ENCODE measurements around the gene EPHB6. TPM values are rescaled to one million over a fixed set of nuclear protein-coding genes. Genes with fewer than 3 reads are reported as not detected.

Gene EPHB6
- polyA plus RNA-seq, 1 experiment, result 0.51 TPM

DNA sequence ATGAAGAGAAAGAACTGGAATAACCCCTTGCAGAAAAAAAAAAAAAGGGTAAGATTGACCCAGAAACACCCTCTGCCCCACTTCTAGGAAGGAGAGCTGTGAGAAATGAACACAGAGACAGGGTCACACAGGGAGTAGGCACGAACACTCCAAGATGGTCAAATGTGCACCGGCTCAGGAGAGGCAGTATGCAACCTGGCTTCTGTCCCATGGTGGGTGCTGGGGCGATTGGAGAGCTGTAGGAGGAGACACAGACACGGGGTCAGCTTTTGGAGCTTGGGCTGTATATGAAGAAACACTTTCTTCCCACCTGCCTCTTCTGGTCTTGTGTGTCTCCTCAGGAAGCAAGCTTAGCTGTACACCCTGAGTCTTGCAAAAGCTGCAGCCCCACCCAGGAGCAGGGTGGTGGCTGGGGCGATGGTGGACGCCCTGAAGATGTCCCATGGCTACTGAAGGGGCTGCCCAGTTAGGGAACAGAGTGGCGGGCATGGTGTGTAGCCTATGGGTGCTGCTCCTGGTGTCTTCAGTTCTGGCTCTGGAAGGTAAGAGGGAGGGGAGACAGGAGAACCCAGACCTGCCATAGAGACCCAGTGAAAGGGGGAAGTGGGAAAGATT is 8.0 kb downstream of the EPHB6 start:
- peaks cover 22% of the 10 kb centered on the region; the same call in 1 of the 2 replicates for H3K9me3 ChIP-seq (ENCODE audit: control insufficient read depth, insufficient read depth, low read length)
- TF ChIP-seq, protein P1, sequence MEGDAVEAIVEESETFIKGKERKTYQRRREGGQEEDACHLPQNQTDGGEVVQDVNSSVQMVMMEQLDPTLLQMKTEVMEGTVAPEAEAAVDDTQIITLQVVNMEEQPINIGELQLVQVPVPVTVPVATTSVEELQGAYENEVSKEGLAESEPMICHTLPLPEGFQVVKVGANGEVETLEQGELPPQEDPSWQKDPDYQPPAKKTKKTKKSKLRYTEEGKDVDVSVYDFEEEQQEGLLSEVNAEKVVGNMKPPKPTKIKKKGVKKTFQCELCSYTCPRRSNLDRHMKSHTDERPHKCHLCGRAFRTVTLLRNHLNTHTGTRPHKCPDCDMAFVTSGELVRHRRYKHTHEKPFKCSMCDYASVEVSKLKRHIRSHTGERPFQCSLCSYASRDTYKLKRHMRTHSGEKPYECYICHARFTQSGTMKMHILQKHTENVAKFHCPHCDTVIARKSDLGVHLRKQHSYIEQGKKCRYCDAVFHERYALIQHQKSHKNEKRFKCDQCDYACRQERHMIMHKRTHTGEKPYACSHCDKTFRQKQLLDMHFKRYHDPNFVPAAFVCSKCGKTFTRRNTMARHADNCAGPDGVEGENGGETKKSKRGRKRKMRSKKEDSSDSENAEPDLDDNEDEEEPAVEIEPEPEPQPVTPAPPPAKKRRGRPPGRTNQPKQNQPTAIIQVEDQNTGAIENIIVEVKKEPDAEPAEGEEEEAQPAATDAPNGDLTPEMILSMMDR (IDR thresholded peaks at IDR 0.05; ENCODE audit: low read depth, low read length), result no peak
- CTCF ChIA-PET, result no interaction called here
- H3K4me3 ChIP-seq (ENCODE audit: low read depth, low read length), result no peak overlapping the region
- no peak overlapping the region for H3K27ac ChIP-seq (ENCODE audit: low read depth, low read length)
- H3K27me3 ChIP-seq (ENCODE audit: control insufficient read depth, insufficient read depth, low read length), result no peaks in the 10 kb centered on the region
- POLR2A ChIA-PET, result no interaction called here
- no peak for DNase-seq (ENCODE audit: low read depth, low spot score)

DNA sequence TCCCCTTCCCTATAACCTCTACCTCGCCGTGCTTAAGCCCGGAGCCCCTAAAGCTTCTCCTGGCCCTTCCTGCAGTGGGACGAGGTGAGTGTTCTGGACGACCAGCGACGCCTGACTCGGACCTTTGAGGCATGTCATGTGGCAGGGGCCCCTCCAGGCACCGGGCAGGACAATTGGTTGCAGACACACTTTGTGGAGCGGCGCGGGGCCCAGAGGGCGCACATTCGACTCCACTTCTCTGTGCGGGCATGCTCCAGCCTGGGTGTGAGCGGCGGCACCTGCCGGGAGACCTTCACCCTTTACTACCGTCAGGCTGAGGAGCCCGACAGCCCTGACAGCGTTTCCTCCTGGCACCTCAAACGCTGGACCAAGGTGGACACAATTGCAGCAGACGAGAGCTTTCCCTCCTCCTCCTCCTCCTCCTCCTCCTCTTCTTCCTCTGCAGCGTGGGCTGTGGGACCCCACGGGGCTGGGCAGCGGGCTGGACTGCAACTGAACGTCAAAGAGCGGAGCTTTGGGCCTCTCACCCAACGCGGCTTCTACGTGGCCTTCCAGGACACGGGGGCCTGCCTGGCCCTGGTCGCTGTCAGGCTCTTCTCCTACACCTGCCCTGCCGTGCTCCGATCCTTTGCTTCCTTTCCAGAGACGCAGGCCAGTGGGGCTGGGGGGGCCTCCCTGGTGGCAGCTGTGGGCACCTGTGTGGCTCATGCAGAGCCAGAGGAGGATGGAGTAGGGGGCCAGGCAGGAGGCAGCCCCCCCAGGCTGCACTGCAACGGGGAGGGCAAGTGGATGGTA is 9.2 kb downstream of the EPHB6 start:
- POLR2A ChIA-PET, result no interaction called here
- DNase-seq (ENCODE audit: low read depth, low spot score), result no peak
- CTCF ChIA-PET, result interaction anchor here (0.9 kb wide), 1 partner anchor 9 kb away, joined by 3 read pairs; the partner anchor contains the start of gene EPHB6
- Histone ChIP-seq H3K4me3 (ENCODE audit: low read depth, low read length) (no peak overlapping the region), H3K27ac (ENCODE audit: low read depth, low read length) (no peak overlapping the region), H3K27me3 (ENCODE audit: control insufficient read depth, insufficient read depth, low read length) (no peaks in the 10 kb centered on the region), H3K9me3 (ENCODE audit: control insufficient read depth, insufficient read depth, low read length) (peaks cover 27% of the 10 kb centered on the region; the same call in 1 of the 2 replicates)
- TF ChIP-seq, protein P1 (IDR thresholded peaks at IDR 0.05; ENCODE audit: low read depth, low read length), result no peak

DNA sequence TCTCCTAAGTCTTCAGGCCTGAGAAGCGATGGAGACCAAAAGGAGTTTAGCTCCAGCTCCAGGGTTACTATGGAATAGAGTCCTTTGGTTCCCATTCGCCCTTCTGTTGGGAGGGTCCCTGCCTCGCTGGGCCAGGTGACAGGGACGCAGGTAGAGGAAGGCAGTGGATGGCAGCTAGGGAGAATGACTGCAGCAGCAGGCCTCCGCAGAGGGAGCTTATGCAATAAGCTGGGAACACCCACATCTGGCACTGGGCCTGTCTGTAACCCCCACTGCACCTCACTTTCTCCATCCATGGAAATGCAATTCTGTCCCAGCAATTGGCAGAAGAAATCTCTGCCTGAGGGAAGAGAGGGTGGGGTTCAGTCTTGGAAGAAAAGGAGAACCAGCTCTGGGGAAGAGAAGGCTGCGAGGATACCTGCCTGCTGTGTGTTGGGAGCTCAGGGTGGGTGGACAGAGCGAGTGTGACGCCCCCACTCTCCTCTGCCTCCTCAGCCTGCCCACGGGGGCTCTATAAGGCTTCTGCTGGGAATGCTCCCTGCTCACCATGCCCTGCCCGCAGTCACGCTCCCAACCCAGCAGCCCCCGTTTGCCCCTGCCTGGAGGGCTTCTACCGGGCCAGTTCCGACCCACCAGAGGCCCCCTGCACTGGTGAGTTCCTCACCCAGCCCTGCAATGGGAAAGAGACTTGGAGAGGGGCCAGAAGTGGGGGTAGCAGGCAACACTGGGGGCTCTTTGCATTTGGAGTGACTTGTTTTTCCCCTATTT is 10.3 kb downstream of the EPHB6 start:
- TF ChIP-seq, protein P1 (IDR thresholded peaks at IDR 0.05; ENCODE audit: low read depth, low read length), result no peak
- H3K4me3 ChIP-seq (ENCODE audit: low read depth, low read length), result no peak overlapping the region
- POLR2A ChIA-PET, result no interaction called here
- H3K27ac ChIP-seq (ENCODE audit: low read depth, low read length), result no peak overlapping the region
- peaks cover 30% of the 10 kb centered on the region for H3K9me3 ChIP-seq (ENCODE audit: control insufficient read depth, insufficient read depth, low read length)
- CTCF ChIA-PET, result interaction anchor here (0.9 kb wide), 1 partner anchor 254 kb away, joined by 3 read pairs; no protein-coding TSS in a partner anchor
- no peak for DNase-seq (ENCODE audit: low read depth, low spot score)
- no peaks in the 10 kb centered on the region for H3K27me3 ChIP-seq (ENCODE audit: control insufficient read depth, insufficient read depth, low read length)

DNA sequence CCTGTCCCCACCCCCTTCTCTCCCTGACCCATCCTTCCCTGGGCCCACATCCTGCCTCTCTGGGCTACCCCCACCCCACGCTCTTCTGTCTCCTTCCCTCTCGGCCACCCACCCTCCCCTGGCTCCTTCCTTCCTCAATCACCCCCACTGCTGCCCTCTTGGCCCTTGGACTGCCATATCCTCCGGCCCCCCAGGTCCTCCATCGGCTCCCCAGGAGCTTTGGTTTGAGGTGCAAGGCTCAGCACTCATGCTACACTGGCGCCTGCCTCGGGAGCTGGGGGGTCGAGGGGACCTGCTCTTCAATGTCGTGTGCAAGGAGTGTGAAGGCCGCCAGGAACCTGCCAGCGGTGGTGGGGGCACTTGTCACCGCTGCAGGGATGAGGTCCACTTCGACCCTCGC is 10.9 kb downstream of the EPHB6 start:
- Histone ChIP-seq H3K9me3 (ENCODE audit: control insufficient read depth, insufficient read depth, low read length) (peaks cover 36% of the 10 kb centered on the region), H3K27ac (ENCODE audit: low read depth, low read length) (no peak overlapping the region), H3K27me3 (ENCODE audit: control insufficient read depth, insufficient read depth, low read length) (no peaks in the 10 kb centered on the region), H3K4me3 (ENCODE audit: low read depth, low read length) (no peak overlapping the region)
- DNase-seq (ENCODE audit: low read depth, low spot score), result no peak
- ChIA-PET CTCF (interaction anchor here (0.5 to 1.9 kb wide), 4 partner anchors 15 to 1305 kb away, joined by 3 to 5 read pairs (median 4); no protein-coding TSS in a partner anchor), POLR2A (no interaction called here)
- TF ChIP-seq, protein P1 (IDR thresholded peaks at IDR 0.05; ENCODE audit: low read depth, low read length), result no peak
